HG02943 (cell line): ENCODE results near the gene SLC7A1.

ENCODE experiments used
- ATAC-seq: cut with Tn5 transposase; IDR thresholded peaks from one replicate; pipeline ENCODE4 v1.9.1; 2021; ENCODE audit warnings: mild to moderate bottlenecking, low read depth, moderate library complexity; ENCODE audit not compliant: unreplicated experiment

The SLC7A1 gene

GRCh38 chr13:29587645-29588044 is 7.8 kb downstream of the SLC7A1 start:
- no peak for ATAC-seq

- no peak for ATAC-seq
Measured at GRCh38 chr13:29583073-29583785, 12.3 kb downstream of the SLC7A1 start.

- no peak for ATAC-seq
Measured at GRCh38 chr13:29582171-29582570, 13.3 kb downstream of the SLC7A1 start.

GRCh38 chr13:29581666-29582065 is 13.8 kb downstream of the SLC7A1 start:
- ATAC-seq = no peak

GRCh38 chr13:29579094-29579493 is 16.4 kb downstream of the SLC7A1 start:
- ATAC-seq = no peak

GRCh38 chr13:29578300-29579085 is 17.0 kb downstream of the SLC7A1 start:
- no peak for ATAC-seq

- ATAC-seq = no peak
Measured at GRCh38 chr13:29577136-29578051, 18.1 kb downstream of the SLC7A1 start.

- ATAC-seq = no peak
Measured at GRCh38 chr13:29576581-29576980, 18.9 kb downstream of the SLC7A1 start.

GRCh38 chr13:29575098-29575497 is 20.4 kb downstream of the SLC7A1 start:
- ATAC-seq = no peak

GRCh38 chr13:29573190-29573589 is 22.3 kb downstream of the SLC7A1 start:
- no peak for ATAC-seq

GRCh38 chr13:29572575-29572974 is 22.9 kb downstream of the SLC7A1 start:
- no peak for ATAC-seq

GRCh38 chr13:29571876-29572570 is 23.5 kb downstream of the SLC7A1 start:
- no peak for ATAC-seq

- no peak for ATAC-seq
Measured at GRCh38 chr13:29570051-29570654, 25.3 kb downstream of the SLC7A1 start.

- ATAC-seq = no peak
Measured at GRCh38 chr13:29569253-29570050, 26.0 kb downstream of the SLC7A1 start.

- no peak for ATAC-seq
Measured at GRCh38 chr13:29568731-29569130, 26.8 kb downstream of the SLC7A1 start.

- no peak for ATAC-seq
Measured at GRCh38 chr13:29567411-29567810, 28.1 kb downstream of the SLC7A1 start.

- no peak for ATAC-seq
Measured at GRCh38 chr13:29566206-29566605, 29.3 kb downstream of the SLC7A1 start.

GRCh38 chr13:29564818-29565217 is 30.7 kb downstream of the SLC7A1 start:
- no peak for ATAC-seq

- no peak for ATAC-seq
Measured at GRCh38 chr13:29564373-29564772, 31.1 kb downstream of the SLC7A1 start.
